Upper lobe of left lung (tissue), 4 donors: ENCODE measurements around the gene EID1.

Source experiments
- POLR2A ChIP-seq, 4 donors: fragments of 450-650 bp; IDR thresholded peaks; one replicate each; pipeline ENCODE4 v1.5.1; 2016 to 2017; ENCODE audit warnings: antibody characterized with exemption in 4 of 4, mild to moderate bottlenecking in 2 of 4
- POLR2AphosphoS5 ChIP-seq, 2 donors: sonication (generic); formaldehyde crosslinking; IDR thresholded peaks; one replicate each; pipeline ENCODE4 v1.5.1; 2017; ENCODE audit warnings: antibody characterized with exemption in 2 of 2
- TF ChIP-seq, protein P1 (sequence below), 6 experiments: fragments of 450-650 bp in 4 of 6; fragments of 200-600 bp in 2 of 6; sonication (generic) in 2 of 6; IDR thresholded peaks; one replicate each; pipeline ENCODE4 v1.5.1; 2016 to 2019; ENCODE audit warnings: antibody characterized with exemption in 6 of 6

GRCh38 chr15:48872632-48873031 lies 5.3 kb upstream of the EID1 start:
- TF ChIP-seq, protein P1, sequence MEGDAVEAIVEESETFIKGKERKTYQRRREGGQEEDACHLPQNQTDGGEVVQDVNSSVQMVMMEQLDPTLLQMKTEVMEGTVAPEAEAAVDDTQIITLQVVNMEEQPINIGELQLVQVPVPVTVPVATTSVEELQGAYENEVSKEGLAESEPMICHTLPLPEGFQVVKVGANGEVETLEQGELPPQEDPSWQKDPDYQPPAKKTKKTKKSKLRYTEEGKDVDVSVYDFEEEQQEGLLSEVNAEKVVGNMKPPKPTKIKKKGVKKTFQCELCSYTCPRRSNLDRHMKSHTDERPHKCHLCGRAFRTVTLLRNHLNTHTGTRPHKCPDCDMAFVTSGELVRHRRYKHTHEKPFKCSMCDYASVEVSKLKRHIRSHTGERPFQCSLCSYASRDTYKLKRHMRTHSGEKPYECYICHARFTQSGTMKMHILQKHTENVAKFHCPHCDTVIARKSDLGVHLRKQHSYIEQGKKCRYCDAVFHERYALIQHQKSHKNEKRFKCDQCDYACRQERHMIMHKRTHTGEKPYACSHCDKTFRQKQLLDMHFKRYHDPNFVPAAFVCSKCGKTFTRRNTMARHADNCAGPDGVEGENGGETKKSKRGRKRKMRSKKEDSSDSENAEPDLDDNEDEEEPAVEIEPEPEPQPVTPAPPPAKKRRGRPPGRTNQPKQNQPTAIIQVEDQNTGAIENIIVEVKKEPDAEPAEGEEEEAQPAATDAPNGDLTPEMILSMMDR (IDR thresholded peaks at IDR 0.05), result no peak
- no peak for TF ChIP-seq POLR2A (IDR thresholded peaks at IDR 0.05)
- no peak for TF ChIP-seq POLR2AphosphoS5 (IDR thresholded peaks at IDR 0.05)
